ENCODE results near the gene NDUFV3.

GRCh38 chr21:42906233-42906632, 13.1 kb downstream of the NDUFV3 start:
- TF ChIP-seq CTCF (IDR thresholded peaks at IDR 0.05; ENCODE audit: poor library complexity, severe bottlenecking), result no peak
- TF ChIP-seq EZH2 (IDR thresholded peaks at IDR 0.05; ENCODE audit: borderline replicate concordance, insufficient read depth, low read length, poor library complexity, severe bottlenecking), result no peak
- TF ChIP-seq POLR2AphosphoS5 (IDR thresholded peaks at IDR 0.05), result no peak
- TF ChIP-seq RAD21 (conservative IDR thresholded peaks at IDR 0.05), result no peak
- TF ChIP-seq EP300 (conservative IDR thresholded peaks at IDR 0.05; ENCODE audit: poor library complexity, severe bottlenecking), result no peak
- no peak for TF ChIP-seq REST (IDR thresholded peaks at IDR 0.05; ENCODE audit: borderline replicate concordance)
- no peak for TF ChIP-seq MXI1 (conservative IDR thresholded peaks at IDR 0.05; ENCODE audit: poor library complexity, severe bottlenecking)

Measured in neural cell (in vitro differentiated cells).